ENCODE results near the gene ZIM2. TPM values are rescaled to one million over a fixed set of nuclear protein-coding genes. Genes with fewer than 3 reads are reported as not detected.

Gene ZIM2
- total and polyA plus RNA-seq, 9 of the 15 experiments (the other 6 are each of a cell fraction or from before 2014, with no cell fraction given) = not detected

DNA sequence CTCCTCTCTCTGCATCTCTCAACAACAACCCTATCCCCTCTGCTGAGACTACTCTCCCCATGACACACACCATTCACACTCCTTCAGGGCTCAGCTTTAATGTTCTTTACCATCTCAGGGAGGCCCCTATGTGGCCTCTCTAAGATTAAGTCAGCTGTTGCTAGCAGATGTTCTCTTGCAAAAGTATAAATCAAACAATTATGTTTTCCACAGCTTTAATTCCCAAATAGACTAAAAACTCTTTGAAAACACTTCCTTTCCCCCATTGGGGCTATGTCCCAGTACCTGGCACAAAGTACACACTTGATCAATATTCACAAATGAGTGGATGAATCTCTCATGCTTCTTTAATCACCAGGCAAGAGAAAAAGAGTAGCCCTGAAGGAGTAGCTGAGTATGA, 5.1 kb downstream of the ZIM2 start (continued):
- TF ChIP-seq, protein P1, sequence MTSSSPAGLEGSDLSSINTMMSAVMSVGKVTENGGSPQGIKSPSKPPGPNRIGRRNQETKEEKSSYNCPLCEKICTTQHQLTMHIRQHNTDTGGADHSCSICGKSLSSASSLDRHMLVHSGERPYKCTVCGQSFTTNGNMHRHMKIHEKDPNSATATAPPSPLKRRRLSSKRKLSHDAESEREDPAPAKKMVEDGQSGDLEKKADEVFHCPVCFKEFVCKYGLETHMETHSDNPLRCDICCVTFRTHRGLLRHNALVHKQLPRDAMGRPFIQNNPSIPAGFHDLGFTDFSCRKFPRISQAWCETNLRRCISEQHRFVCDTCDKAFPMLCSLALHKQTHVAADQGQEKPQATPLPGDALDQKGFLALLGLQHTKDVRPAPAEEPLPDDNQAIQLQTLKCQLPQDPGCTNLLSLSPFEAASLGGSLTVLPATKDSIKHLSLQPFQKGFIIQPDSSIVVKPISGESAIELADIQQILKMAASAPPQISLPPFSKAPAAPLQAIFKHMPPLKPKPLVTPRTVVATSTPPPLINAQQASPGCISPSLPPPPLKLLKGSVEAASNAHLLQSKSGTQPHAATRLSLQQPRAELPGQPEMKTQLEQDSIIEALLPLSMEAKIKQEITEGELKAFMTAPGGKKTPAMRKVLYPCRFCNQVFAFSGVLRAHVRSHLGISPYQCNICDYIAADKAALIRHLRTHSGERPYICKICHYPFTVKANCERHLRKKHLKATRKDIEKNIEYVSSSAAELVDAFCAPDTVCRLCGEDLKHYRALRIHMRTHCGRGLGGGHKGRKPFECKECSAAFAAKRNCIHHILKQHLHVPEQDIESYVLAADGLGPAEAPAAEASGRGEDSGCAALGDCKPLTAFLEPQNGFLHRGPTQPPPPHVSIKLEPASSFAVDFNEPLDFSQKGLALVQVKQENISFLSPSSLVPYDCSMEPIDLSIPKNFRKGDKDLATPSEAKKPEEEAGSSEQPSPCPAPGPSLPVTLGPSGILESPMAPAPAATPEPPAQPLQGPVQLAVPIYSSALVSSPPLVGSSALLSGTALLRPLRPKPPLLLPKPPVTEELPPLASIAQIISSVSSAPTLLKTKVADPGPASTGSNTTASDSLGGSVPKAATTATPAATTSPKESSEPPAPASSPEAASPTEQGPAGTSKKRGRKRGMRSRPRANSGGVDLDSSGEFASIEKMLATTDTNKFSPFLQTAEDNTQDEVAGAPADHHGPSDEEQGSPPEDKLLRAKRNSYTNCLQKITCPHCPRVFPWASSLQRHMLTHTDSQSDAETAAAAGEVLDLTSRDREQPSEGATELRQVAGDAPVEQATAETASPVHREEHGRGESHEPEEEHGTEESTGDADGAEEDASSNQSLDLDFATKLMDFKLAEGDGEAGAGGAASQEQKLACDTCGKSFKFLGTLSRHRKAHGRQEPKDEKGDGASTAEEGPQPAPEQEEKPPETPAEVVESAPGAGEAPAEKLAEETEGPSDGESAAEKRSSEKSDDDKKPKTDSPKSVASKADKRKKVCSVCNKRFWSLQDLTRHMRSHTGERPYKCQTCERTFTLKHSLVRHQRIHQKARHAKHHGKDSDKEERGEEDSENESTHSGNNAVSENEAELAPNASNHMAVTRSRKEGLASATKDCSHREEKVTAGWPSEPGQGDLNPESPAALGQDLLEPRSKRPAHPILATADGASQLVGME (CRISPR knock-in tag; IDR thresholded peaks at IDR 0.05) = no peak
- TF ChIP-seq MAFK (IDR thresholded peaks at IDR 0.05; ENCODE audit: low read length) (no peak), SMAD2 (IDR thresholded peaks at IDR 0.05; ENCODE audit: low read depth, low read length) (no peak), WHSC1 (IDR thresholded peaks at IDR 0.05; ENCODE audit: low read length) (no peak), GTF2A2 (tag; IDR thresholded peaks at IDR 0.05) (no peak), POLR2AphosphoS2 (IDR thresholded peaks at IDR 0.05; ENCODE audit: low read length) (no peak), FOXM1 (IDR thresholded peaks at IDR 0.05; ENCODE audit: low read depth) (no peak), FOXM1 (CRISPR knock-in tag; IDR thresholded peaks at IDR 0.05; ENCODE audit: low read depth) (no peak), ZNF232 (CRISPR knock-in tag; IDR thresholded peaks at IDR 0.05) (no peak), NFYB (IDR thresholded peaks at IDR 0.05; ENCODE audit: extremely low read depth, insufficient read length) (no peak), SETDB1 (IDR thresholded peaks at IDR 0.05; ENCODE audit: low read length) (no peak)
- TF ChIP-seq, protein P2, sequence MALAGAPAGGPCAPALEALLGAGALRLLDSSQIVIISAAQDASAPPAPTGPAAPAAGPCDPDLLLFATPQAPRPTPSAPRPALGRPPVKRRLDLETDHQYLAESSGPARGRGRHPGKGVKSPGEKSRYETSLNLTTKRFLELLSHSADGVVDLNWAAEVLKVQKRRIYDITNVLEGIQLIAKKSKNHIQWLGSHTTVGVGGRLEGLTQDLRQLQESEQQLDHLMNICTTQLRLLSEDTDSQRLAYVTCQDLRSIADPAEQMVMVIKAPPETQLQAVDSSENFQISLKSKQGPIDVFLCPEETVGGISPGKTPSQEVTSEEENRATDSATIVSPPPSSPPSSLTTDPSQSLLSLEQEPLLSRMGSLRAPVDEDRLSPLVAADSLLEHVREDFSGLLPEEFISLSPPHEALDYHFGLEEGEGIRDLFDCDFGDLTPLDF (CRISPR knock-in tag; IDR thresholded peaks at IDR 0.05) = no peak
